HepG2 (cell line): Measurements from ENCODE around the gene LBX1. TPM values are rescaled to one million over a fixed set of nuclear protein-coding genes. Genes with fewer than 3 reads are reported as not detected.

Experiments
- ATAC-seq: fragments of 200-7000 bp; cut with Tn5 transposase; 3 replicates; pipeline ENCODE4 v1.9.1; 2020; ENCODE audit warnings: mild to moderate bottlenecking, moderate library complexity
- BruUV-seq: library from RNA; stranded (reverse); fragments of 400-500 nt; replicated peaks from 2 replicates; lab custom pipeline; 2021; lab: Mats Ljungman, UMichigan
- CTCF ChIA-PET: fragments of 300-600 bp; formaldehyde crosslinking; extraction: SDS; loops from one replicate; lab custom pipeline; 2021; ENCODE audit warnings: low total read pairs, inconsistent platforms, low intra/inter-chr PET ratio; lab: Yijun Ruan, JAX
- POLR2A ChIA-PET: fragments of 350-600 bp; sonication (Branson Sonifier 250); formaldehyde crosslinking; loops from one replicate; lab custom pipeline; 2020; ENCODE audit warnings: antibody characterized with exemption, inconsistent platforms; lab: Yijun Ruan, JAX
- DNase-seq: peaks from one replicate; pipeline ENCODE4 v3.0.0-alpha.2; 2015; ENCODE audit warnings: low spot score
- FAIRE-seq: peaks from 3 replicates; lab custom pipeline; 2011; peaks lifted over from hg19 to GRCh38; lab: Jason Lieb, UNC
- H2AFZ ChIP-seq: one replicate; pipeline ENCODE4 v1.6.1; 2011; ENCODE audit warnings: low read length, inconsistent platforms
- H3K27ac ChIP-seq: fragments of 300-600 bp; 3 replicates; pipeline ENCODE4 v1.8.0; 2011; ENCODE audit warnings: mixed run types, mild to moderate bottlenecking, mixed read lengths, low read length, inconsistent platforms; ENCODE audit not compliant: insufficient read depth; ENCODE audit errors: extremely low read length
- H3K27me3 ChIP-seq, 2 experiments: fragments of 200-600 bp in 1 of 2; 2 replicates in 1 of 2; 3 replicates in 1 of 2; pipeline versions ENCODE4 v1.6.0 to v1.8.0; 2011; ENCODE audit warnings: low read length in 2 of 2, mild to moderate bottlenecking in 2 of 2, moderate library complexity in 2 of 2, inconsistent platforms in 1 of 2; ENCODE audit not compliant: insufficient read depth in 2 of 2, control insufficient read depth in 1 of 2
- H3K36me3 ChIP-seq, 2 experiments: fragments of 200-600 bp in 1 of 2; replicated peaks in 1 of 2; 2 replicates in 1 of 2; 3 replicates in 1 of 2; pipeline versions ENCODE4 v1.5.1 to v1.8.0; 2011; ENCODE audit warnings: low read length in 2 of 2, inconsistent platforms in 1 of 2; ENCODE audit not compliant: insufficient read depth in 2 of 2, control insufficient read depth in 1 of 2
- H3K4me1 ChIP-seq: 2 replicates; pipeline ENCODE4 v1.5.1; 2012; ENCODE audit warnings: low read length, inconsistent platforms; ENCODE audit not compliant: insufficient read depth
- H3K4me2 ChIP-seq: 2 replicates; pipeline ENCODE4 v1.6.0; 2011; ENCODE audit warnings: low read depth, low read length, inconsistent platforms
- H3K4me3 ChIP-seq, 3 experiments: fragments of 200-600 bp in 1 of 3; sonication (generic), shearing (Covaris generic) in 1 of 3; replicated peaks in 1 of 3; 2 replicates each; pipeline ENCODE4 v1.5.1; 2011 to 2016; ENCODE audit warnings: low read length in 3 of 3, inconsistent platforms in 2 of 3, low read depth in 2 of 3, mild to moderate bottlenecking in 2 of 3, control low read depth in 1 of 3, mixed read lengths in 1 of 3; ENCODE audit not compliant: insufficient read depth in 1 of 3
- H3K79me2 ChIP-seq: one replicate; pipeline ENCODE4 v1.6.1; 2011; ENCODE audit warnings: low read length, inconsistent platforms; ENCODE audit not compliant: insufficient read depth
- H3K9ac ChIP-seq: 2 replicates; pipeline ENCODE4 v1.6.0; 2011; ENCODE audit warnings: mild to moderate bottlenecking, low read depth, low read length, inconsistent platforms; ENCODE audit not compliant: insufficient read depth
- H3K9me3 ChIP-seq: 2 replicates; pipeline ENCODE4 v1.5.1; 2012; ENCODE audit warnings: mild to moderate bottlenecking, low read length
- H4K20me1 ChIP-seq: 2 replicates; pipeline ENCODE4 v1.6.0; 2011; ENCODE audit warnings: inconsistent platforms, mild to moderate bottlenecking, low read length, moderate library complexity; ENCODE audit not compliant: insufficient read depth
- BCL3 ChIP-seq: sonication (generic); formaldehyde crosslinking; IDR thresholded peaks from 2 replicates; pipeline ENCODE4 v1.5.1; 2020; ENCODE audit warnings: mild to moderate bottlenecking, missing genetic modification reagents, moderate library complexity
- CEBPB ChIP-seq: IDR thresholded peaks from 2 replicates; pipeline ENCODE4 v1.6.1; 2011; ENCODE audit warnings: low read depth, low read length, improper control_type of control experiment, borderline replicate concordance
- DMTF1 ChIP-seq: sonication (generic); formaldehyde crosslinking; IDR thresholded peaks from 2 replicates; pipeline ENCODE4 v1.4.0; 2020; ENCODE audit warnings: mild to moderate bottlenecking, missing genetic modification reagents
- GATAD1 ChIP-seq: IDR thresholded peaks from 2 replicates; pipeline ENCODE4 v1.6.1; 2016; ENCODE audit warnings: missing genetic modification reagents, missing compliant biosample characterization
- POGZ ChIP-seq: sonication (generic); formaldehyde crosslinking; IDR thresholded peaks from 2 replicates; pipeline ENCODE4 v1.4.0; 2020; ENCODE audit warnings: mild to moderate bottlenecking, missing genetic modification reagents
- THYN1 ChIP-seq: sonication (generic); formaldehyde crosslinking; IDR thresholded peaks from 2 replicates; pipeline ENCODE4 v1.8.1; 2023; ENCODE audit warnings: low read depth, mild to moderate bottlenecking, moderate library complexity, missing genetic modification reagents, borderline replicate concordance
- ZBTB4 ChIP-seq: sonication (generic); formaldehyde crosslinking; IDR thresholded peaks from 2 replicates; pipeline ENCODE4 v1.4.0; 2020; ENCODE audit warnings: missing genetic modification reagents, mild to moderate bottlenecking, borderline replicate concordance
- ZNF441 ChIP-seq: sonication (generic); formaldehyde crosslinking; IDR thresholded peaks from 2 replicates; pipeline ENCODE4 v1.7.0; 2021; ENCODE audit warnings: missing genetic modification reagents, borderline replicate concordance
- WGBS: methylation state at CpG from one replicate; pipeline ENCODE4 v1.1.6; 2017; ENCODE audit warnings: low lambda C conversion rate; 5-methylcytosine and 5-hydroxymethylcytosine counted together
- in situ Hi-C: cut with HindIII; loops from 2 replicates; pipeline ENCODE4 v1.10.0; 2017; ENCODE audit warnings: low pct_unique_long_range_greater_than_20kb; ENCODE audit not compliant: extremely low pct_ligation_motif_present
- intact Hi-C: fragments of 100-400 bp; cut with micrococcal nuclease; formaldehyde crosslinking; loops from one replicate; pipeline ENCODE4 v1.10.0; 2022; ENCODE audit not compliant: unreplicated experiment
- polyA plus RNA-seq, 8 experiments: library from polyadenylated mRNA; depleted of rRNA in 3 of 8; stranded (reverse) in 7 of 8; unstranded in 1 of 8; fragments of >200 nt; fragmentation: Illumina TruSeq in 4 of 8; extraction: Trizol in 4 of 8; gene quantifications; 2 replicates each; pipeline versions ENCODE4 v1.2.1 to v1.2.3, GENCODE V29; 2011 to 2016; ENCODE audit warnings: low read depth in 4 of 8, missing spikeins in 1 of 8, mixed read lengths in 1 of 8; ENCODE audit not compliant: insufficient read depth in 1 of 8
- total RNA-seq, 5 experiments: library from RNA; depleted of rRNA; stranded (reverse); fragments of >200 nt; fragmentation: Illumina TruSeq; extraction: Trizol; gene quantifications; 2 replicates each; pipeline ENCODE4 v1.2.3, GENCODE V29; 2016; ENCODE audit warnings: low read depth in 1 of 5

LBX1 gene
- total and polyA plus RNA-seq, 2 of the 13 experiments (the other 11 are each of a cell fraction or from before 2014, with no cell fraction given) = not detected

GRCh38 chr10:101231912-101232689 is 2.8 kb upstream of the LBX1 start:
- Histone ChIP-seq H3K4me3 (no peak overlapping the region), H3K27ac (no peak overlapping the region), H3K9me3 (no peaks in the 10 kb centered on the region), H3K27me3 (peaks cover 17 to 97% of the 10 kb centered on the region in 2 experiments), H3K9ac (no peak overlapping the region), H3K36me3 (no peaks in the 10 kb centered on the region), H2AFZ (no peak overlapping the region), H3K4me1 (peaks cover 10% of the 10 kb centered on the region), H3K4me2 (no peak overlapping the region), H3K79me2 (no peaks in the 10 kb centered on the region), H4K20me1 (peaks cover 5% of the 10 kb centered on the region; the same call in 1 of the 2 replicates)
- CTCF ChIA-PET = no interaction called here
- no peak for DNase-seq
- no peak for ATAC-seq
- POLR2A ChIA-PET = no interaction called here
- WGBS = 10% methylated on average over 12 of the region's 12 CpGs
- FAIRE-seq = no peak
- TF ChIP-seq ZBTB4 (no peak), CEBPB (0 out of 2 replicates have a peak, but pooled peaks have one; percentile 15)
- no TSS peak for BruUV-seq
- intact Hi-C loops (no loop called here), in situ Hi-C loops (no loop called here)

- Histone ChIP-seq H3K27ac (no peak overlapping the region), H3K9me3 (no peaks in the 10 kb centered on the region), H2AFZ (no peak overlapping the region), H3K9ac (no peak overlapping the region), H3K4me1 (peaks cover 17% of the 10 kb centered on the region), H3K27me3 (peaks cover 13 to 97% of the 10 kb centered on the region in 2 experiments), H4K20me1 (peaks cover 5% of the 10 kb centered on the region; the same call in 1 of the 2 replicates), H3K4me2 (no peak overlapping the region), H3K36me3 (no peaks in the 10 kb centered on the region), H3K79me2 (no peaks in the 10 kb centered on the region), H3K4me3 (no peak overlapping the region)
- CTCF ChIA-PET = no interaction called here
- in situ Hi-C loops = no loop called here
- POLR2A ChIA-PET = no interaction called here
- ATAC-seq = no peak
- 21% methylated on average over 6 of the region's 7 CpGs for WGBS
- FAIRE-seq = no peak
- no TSS peak for BruUV-seq
- intact Hi-C loops = no loop called here
- no peak for DNase-seq
- TF ChIP-seq DMTF1 (CRISPR knock-in tag) (no peak), BCL3 (CRISPR knock-in tag) (no peak), GATAD1 (no peak), THYN1 (CRISPR knock-in tag) (no peak), POGZ (CRISPR knock-in tag) (no peak), ZNF441 (CRISPR knock-in tag) (no peak)
These were observed 1.8 kb upstream of the LBX1 start for GRCh38 chr10:101231092-101231491.
